A673 (cell line): Measurements from ENCODE around the gene ENGASE. TPM values are rescaled to one million over a fixed set of nuclear protein-coding genes. Genes with fewer than 3 reads are reported as not detected.

Source experiments
- BruUV-seq: library from RNA; stranded (reverse); fragments of 400-500 nt; replicated peaks from 2 replicates; lab custom pipeline; 2021; lab: Mats Ljungman, UMichigan
- CTCF ChIA-PET: fragments of 300-600 bp; sonication (Branson Sonifier 250); formaldehyde crosslinking; loops from one replicate; lab custom pipeline; 2022; ENCODE audit warnings: antibody characterized with exemption; lab: Charles Lee
- POLR2A ChIA-PET: fragments of 300-600 bp; sonication (Branson Sonifier 250); formaldehyde crosslinking; loops from one replicate; lab custom pipeline; 2022; ENCODE audit warnings: antibody characterized with exemption; ENCODE audit not compliant: low non-redundant PET; lab: Charles Lee
- DNase-seq: peaks from one replicate; pipeline ENCODE4 v3.0.0-alpha.2; 2015; ENCODE audit warnings: low spot score
- H3K27ac ChIP-seq: fragments of 200-600 bp; sonication (generic); 2 replicates; pipeline ENCODE4 v1.5.1; 2016; ENCODE audit warnings: mixed run types, low read depth, mild to moderate bottlenecking, mixed read lengths, antibody characterized with exemption, low read length; ENCODE audit not compliant: poor library complexity, severe bottlenecking
- H3K27me3 ChIP-seq: fragments of 200-600 bp; sonication (generic); replicated peaks from 2 replicates; pipeline ENCODE4 v1.6.1; 2017; ENCODE audit warnings: mixed run types, low read depth, mild to moderate bottlenecking, mixed read lengths, antibody characterized with exemption, low read length; ENCODE audit not compliant: insufficient read depth, poor library complexity
- H3K36me3 ChIP-seq: fragments of 200-600 bp; sonication (generic); 2 replicates; pipeline ENCODE4 v1.6.1; 2016; ENCODE audit warnings: mixed run types, mild to moderate bottlenecking, mixed read lengths, antibody characterized with exemption, low read length; ENCODE audit not compliant: insufficient read depth, poor library complexity, severe bottlenecking
- H3K4me1 ChIP-seq: fragments of 200-600 bp; sonication (generic); 2 replicates; pipeline ENCODE4 v1.6.1; 2017; ENCODE audit warnings: mixed run types, mild to moderate bottlenecking, mixed read lengths, antibody characterized with exemption, low read length; ENCODE audit not compliant: insufficient read depth, poor library complexity, severe bottlenecking
- H3K4me3 ChIP-seq: fragments of 200-600 bp; sonication (generic); 2 replicates; pipeline ENCODE4 v1.5.1; 2016; ENCODE audit warnings: low read depth, mixed run types, mild to moderate bottlenecking, mixed read lengths, low read length; ENCODE audit not compliant: poor library complexity, severe bottlenecking
- H3K9me3 ChIP-seq: fragments of 200-600 bp; sonication (generic); 2 replicates; pipeline ENCODE4 v1.6.1; 2016; ENCODE audit warnings: mixed run types, low read depth, mild to moderate bottlenecking, mixed read lengths, antibody characterized with exemption, low read length; ENCODE audit not compliant: poor library complexity, severe bottlenecking
- EZH2 ChIP-seq: fragments of 200-600 bp; sonication (generic); IDR thresholded peaks from 2 replicates; pipeline ENCODE4 v1.6.1; 2017; ENCODE audit warnings: borderline replicate concordance, low read depth, mild to moderate bottlenecking, mixed read lengths, antibody characterized with exemption, low read length; ENCODE audit not compliant: poor library complexity, severe bottlenecking
- intact Hi-C: fragments of 100-400 bp; cut with micrococcal nuclease; formaldehyde crosslinking; loops from one replicate; pipeline ENCODE4 v1.10.0; 2022; ENCODE audit not compliant: unreplicated experiment
- total RNA-seq: library from RNA; stranded (reverse); gene quantifications from 2 replicates; pipeline ENCODE4 v1.2.3, GENCODE V29; 2021
- TF ChIP-seq, protein P1 (sequence below): fragments of 300-800, 200-600 bp; sonication (generic); conservative IDR thresholded peaks from 2 replicates; pipeline ENCODE4 v1.5.1; 2017; ENCODE audit warnings: low read depth, mild to moderate bottlenecking, antibody characterized with exemption, low read length, moderate library complexity, mixed read lengths

The ENGASE gene
- total RNA-seq, 1 experiment from 2014 or later: 24.4 TPM

DNA sequence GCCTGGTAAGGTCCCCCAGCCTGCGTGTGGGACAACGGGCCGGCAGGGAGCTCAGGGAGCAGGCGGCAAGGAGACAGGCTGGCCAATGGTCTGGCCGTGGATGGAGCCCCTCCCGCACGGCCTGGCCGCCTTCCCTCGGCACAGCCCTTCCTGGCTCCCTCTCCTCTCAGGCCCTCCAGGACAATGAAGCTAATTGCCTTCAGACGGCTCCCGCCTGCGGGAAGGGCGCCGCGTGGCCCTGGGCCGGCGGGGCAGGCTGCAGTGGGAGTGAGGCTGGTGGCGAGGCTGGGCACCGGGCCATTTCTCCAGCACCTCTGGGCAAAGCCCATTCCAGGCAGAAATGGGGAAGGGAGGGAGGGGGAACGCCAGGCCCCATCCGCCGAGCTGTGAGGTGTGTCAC lies 50.9 kb downstream of the ENGASE start:
- DNase-seq: no peak
- no peaks in the 10 kb centered on the region for H3K9me3 ChIP-seq
- H3K4me1 ChIP-seq: no peaks in the 10 kb centered on the region
- no peak for TF ChIP-seq EZH2
- TF ChIP-seq, protein P1, sequence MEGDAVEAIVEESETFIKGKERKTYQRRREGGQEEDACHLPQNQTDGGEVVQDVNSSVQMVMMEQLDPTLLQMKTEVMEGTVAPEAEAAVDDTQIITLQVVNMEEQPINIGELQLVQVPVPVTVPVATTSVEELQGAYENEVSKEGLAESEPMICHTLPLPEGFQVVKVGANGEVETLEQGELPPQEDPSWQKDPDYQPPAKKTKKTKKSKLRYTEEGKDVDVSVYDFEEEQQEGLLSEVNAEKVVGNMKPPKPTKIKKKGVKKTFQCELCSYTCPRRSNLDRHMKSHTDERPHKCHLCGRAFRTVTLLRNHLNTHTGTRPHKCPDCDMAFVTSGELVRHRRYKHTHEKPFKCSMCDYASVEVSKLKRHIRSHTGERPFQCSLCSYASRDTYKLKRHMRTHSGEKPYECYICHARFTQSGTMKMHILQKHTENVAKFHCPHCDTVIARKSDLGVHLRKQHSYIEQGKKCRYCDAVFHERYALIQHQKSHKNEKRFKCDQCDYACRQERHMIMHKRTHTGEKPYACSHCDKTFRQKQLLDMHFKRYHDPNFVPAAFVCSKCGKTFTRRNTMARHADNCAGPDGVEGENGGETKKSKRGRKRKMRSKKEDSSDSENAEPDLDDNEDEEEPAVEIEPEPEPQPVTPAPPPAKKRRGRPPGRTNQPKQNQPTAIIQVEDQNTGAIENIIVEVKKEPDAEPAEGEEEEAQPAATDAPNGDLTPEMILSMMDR: no peak
- H3K27ac ChIP-seq: no peak overlapping the region
- ChIA-PET POLR2A (no interaction called here), CTCF (no interaction called here)
- intact Hi-C loops: no loop called here
- no TSS peak for BruUV-seq
- H3K27me3 ChIP-seq: peaks cover 89% of the 10 kb centered on the region
- no peaks in the 10 kb centered on the region for H3K36me3 ChIP-seq
- H3K4me3 ChIP-seq: no peak overlapping the region

DNA sequence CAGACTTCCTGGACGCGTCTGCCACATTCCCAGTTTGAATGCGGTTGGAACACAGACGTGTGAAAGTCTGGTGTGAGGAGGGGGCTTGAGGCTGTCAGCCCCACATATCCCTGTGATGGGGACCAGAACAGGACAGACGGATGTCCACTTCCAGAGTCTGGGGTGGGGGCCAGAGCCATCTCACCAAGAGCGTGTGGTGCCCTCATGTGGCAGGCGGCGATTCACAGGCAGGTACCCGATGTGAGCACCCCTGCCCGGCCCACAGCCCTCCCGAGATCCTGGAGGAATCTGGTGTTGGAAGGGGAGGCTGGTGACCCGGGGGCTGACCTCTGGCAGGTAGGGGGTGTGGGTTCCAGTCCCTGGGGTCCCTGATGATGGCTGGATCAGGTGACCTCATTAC lies 51.5 kb downstream of the ENGASE start:
- Histone ChIP-seq H3K9me3 (no peaks in the 10 kb centered on the region), H3K27ac (no peak overlapping the region), H3K4me1 (no peaks in the 10 kb centered on the region), H3K27me3 (peaks cover 84% of the 10 kb centered on the region), H3K36me3 (no peaks in the 10 kb centered on the region), H3K4me3 (no peak overlapping the region)
- CTCF ChIA-PET: no interaction called here
- DNase-seq: no peak
- BruUV-seq: no TSS peak
- TF ChIP-seq EZH2: no peak
- TF ChIP-seq, protein P1: peak; percentile 30; the same call in 1 of the 2 replicates
- intact Hi-C loops: no loop called here
- POLR2A ChIA-PET: no interaction called here

DNA sequence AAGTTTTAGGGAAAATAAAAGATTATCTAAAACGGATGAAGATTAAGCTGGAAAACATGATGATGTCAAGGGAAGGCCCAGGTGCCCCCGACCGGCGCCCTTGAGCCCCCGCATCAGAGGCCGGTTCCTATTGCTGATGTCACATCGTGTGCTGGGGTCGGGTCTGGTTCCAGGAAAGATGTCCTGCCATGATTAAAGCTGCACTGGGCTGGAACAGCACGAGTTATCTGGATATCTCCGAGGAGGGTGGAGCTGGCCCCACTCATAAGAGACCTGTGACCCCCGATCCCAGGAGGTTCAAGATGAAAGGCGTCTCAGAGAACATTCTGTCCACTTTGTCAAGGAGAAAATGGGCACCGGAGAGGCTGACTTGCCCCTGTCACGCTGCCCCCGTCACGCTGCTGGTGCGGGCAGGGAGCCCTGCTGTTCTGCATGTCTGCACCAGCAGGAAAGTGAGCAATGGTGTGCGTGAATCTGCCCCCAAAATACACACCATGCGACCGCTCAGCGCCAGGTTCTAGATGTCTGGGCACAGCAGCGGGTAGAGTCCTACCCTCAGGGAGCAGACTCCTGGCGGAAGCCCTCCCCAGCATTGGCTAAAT lies 53.0 kb downstream of the ENGASE start:
- Histone ChIP-seq H3K27me3 (peaks cover 73% of the 10 kb centered on the region), H3K27ac (no peak overlapping the region), H3K4me1 (no peaks in the 10 kb centered on the region), H3K4me3 (no peak overlapping the region), H3K36me3 (no peaks in the 10 kb centered on the region), H3K9me3 (no peaks in the 10 kb centered on the region)
- POLR2A ChIA-PET: no interaction called here
- no peak for DNase-seq
- no peak for TF ChIP-seq EZH2
- TF ChIP-seq, protein P1: no peak
- intact Hi-C loops: no loop called here
- BruUV-seq: no TSS peak
- CTCF ChIA-PET: no interaction called here
